GM12873 (cell line): ENCODE data around the gene ZBTB16.

ENCODE experiments used
- CTCF ChIP-seq: IDR thresholded peaks from 2 replicates; pipeline ENCODE4 v1.5.1; 2012; ENCODE audit warnings: low read depth, mild to moderate bottlenecking, moderate library complexity, low read length, control low read depth; ENCODE audit not compliant: insufficient read depth; ENCODE audit errors: missing control alignments

ZBTB16 gene

GRCh38 chr11:114171257-114172054, 111.9 kb downstream of the ZBTB16 start:
- TF ChIP-seq CTCF = no peak

DNA sequence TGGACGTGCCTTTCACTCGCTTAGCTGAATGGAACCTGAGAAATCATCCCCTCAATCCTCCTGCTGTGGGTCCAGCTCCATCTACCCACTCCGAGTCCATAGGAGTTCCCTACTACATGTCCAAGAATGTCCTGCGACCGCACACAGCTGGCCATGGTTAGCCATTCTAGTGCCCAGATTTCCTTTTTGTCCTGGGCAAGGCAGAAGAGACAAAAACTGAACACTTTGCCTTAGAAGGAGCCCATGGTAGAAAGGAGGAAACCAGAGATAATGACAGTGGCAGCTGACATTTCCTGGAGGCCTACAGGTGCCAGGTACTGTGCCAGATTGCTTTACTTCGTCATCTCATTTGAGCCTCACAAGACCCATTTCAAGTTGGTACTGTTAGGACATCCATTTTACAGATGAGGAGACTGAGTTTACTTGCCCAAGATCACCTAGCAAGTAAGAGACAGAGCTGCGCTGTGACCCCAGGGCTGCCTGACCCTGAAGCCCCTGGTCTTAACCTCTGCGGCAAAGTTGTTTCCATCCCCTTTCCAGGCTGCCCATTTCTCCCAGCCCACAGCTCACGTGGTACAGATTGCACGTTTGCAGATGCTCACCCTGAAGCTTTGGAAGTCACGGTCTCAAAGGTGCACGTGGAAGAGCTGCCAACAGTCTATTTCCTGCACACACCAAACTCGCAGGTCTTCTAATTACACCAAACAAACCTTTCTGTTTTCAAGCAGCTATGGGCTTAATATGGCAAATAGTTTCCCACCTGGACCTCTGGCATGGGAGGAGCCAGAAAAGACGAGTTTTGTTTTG, 112.7 kb downstream of the ZBTB16 start:
- TF ChIP-seq CTCF = no peak

DNA sequence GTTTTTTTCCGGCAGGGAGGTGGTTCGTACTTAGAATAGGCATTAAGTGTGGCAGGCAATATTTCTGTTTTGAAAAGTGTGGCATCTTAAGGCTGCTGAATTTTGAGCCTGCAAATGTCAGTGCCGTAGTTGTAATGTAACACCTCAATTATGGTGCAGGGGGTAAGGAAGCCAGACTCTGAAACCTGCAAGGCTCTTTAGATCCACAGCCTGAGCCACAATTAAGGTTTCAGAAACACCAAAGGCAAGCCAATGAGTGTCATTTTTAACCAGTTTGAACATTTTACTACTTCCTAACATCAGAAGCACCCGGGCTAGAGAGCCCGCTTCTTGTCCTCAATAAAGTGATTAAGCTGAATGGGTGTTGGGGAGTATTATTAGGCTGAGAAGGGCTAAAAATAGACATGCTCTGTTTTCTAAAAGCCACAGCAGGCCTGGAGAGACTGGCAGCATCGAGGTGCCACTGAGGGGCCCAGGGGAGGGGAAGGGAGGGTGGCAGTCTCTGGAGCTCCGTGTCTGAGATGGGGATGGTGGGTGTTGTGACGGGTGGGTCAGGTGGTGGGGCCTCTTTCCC, 113.4 kb downstream of the ZBTB16 start:
- no peak for TF ChIP-seq CTCF

DNA sequence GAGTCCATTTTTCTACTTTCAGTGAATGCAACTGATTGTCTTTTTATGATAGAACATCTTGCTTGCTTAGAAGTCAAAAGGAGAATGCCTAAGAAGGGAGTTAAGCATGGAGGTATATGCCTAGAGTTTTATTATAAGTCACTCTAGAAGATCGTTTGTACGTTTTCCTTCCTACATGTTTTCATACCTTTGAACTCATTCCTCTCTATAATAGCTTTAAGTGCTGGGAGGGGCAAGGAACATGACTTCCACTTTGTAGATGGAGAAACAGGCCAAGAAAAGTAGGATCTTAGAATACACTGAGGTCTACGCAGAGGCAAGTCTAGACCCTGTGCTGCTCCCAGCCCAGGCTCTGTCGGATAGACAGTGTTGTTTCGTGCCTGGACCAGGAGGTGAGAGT, 114.3 kb downstream of the ZBTB16 start:
- no peak for TF ChIP-seq CTCF

DNA sequence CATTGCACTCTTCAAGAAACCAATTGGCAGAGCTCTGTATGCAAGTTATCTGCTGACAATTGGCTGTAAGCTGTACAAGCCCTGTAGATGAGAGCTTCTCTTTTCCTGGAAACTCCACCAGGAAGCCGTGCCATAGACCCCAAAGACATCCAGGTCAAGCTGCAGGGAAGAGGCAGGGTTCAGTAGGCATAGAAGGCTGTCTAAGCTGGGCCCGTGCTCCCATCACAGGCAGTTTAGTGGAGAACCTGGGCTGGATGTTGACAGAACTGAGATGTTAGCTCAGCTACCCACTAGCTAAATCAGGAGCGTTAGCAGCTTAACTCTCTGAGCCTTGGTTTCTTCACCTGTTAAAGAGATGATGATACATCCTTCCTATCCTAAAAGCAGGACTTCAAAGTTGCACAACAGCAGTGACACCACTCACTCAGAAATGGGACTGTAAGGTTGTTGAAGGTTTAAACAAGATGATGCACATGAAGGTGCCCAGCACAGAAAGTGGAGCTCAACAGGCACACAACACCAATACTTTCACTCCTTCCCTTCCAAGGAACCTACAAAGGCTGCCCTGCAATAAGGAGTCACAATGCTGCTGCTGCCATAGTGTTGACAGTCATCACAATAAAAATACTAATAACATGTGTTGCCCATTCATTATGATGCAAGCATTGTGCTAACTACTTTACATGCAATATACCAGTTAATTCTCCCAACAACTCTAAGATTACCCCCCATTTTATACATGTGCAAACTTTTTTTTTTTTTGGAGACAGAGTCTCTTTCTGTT, 115.4 kb downstream of the ZBTB16 start:
- TF ChIP-seq CTCF = no peak

DNA sequence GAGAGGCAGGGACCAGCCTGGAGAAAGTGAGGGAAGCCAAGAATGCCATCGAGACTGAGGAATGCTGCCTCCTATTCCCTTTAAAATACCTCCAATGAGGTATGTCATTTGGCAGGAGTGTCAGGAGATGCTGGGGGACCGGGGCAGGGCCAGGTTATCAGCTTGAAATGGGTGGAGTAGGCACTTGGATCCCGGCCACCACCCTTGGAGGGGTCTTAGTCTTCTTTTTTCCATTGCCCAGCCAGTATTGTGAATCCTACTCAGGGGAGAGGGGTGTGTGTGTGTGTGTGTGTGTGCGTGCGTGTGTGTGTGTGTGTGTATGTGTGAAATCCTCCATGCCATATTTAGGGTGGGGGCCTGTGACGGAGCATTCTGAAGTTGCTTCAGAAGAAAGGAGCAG, 116.2 kb downstream of the ZBTB16 start:
- no peak for TF ChIP-seq CTCF
